ENCODE results near the gene DNMT3L. TPM values are rescaled to one million over a fixed set of nuclear protein-coding genes. Genes with fewer than 3 reads are reported as not detected.

DNMT3L gene
- total and polyA plus RNA-seq, 2 experiments from 2014 or later, result 0.27 TPM; not detected in 1

GRCh38 chr21:44253832-44254710 lies 7.6 kb downstream of the DNMT3L start:
- no peak overlapping the region for H3K4me2 ChIP-seq
- H3K9me2 ChIP-seq (ENCODE audit: insufficient read depth), result no peaks in the 10 kb centered on the region
- H3K27me3 ChIP-seq (ENCODE audit: insufficient read depth), result no peaks in the 10 kb centered on the region
- Mint-ChIP-seq H3K36me3 (ENCODE audit: low read depth) (no peaks in the 10 kb centered on the region), H3K4me1 (no peaks in the 10 kb centered on the region), H3K27me3 (ENCODE audit: insufficient read depth, low read depth, poor library complexity) (peaks cover 6% of the 10 kb centered on the region), H3K9me3 (no peaks in the 10 kb centered on the region), H3K4me3 (no peak overlapping the region), H3K27ac (no peak overlapping the region)
- H3F3A ChIP-seq (replicated peaks; ENCODE audit: low read depth), result no peaks in the 10 kb centered on the region
- no peak overlapping the region for H3K4me3 ChIP-seq
- no peaks in the 10 kb centered on the region for H4K20me1 ChIP-seq (replicated peaks; ENCODE audit: insufficient read depth)
- H3K27ac ChIP-seq (ENCODE audit: low read depth), result no peak overlapping the region
- H2AFZ ChIP-seq, result no peak overlapping the region
- TF ChIP-seq ZNF114 (CRISPR knock-in tag; IDR thresholded peaks at IDR 0.05) (no peak), NANOG (IDR thresholded peaks at IDR 0.05; ENCODE audit: borderline replicate concordance) (no peak), CREB1 (CRISPR knock-in tag; IDR thresholded peaks at IDR 0.05; ENCODE audit: low read depth) (no peak), JUNB (IDR thresholded peaks at IDR 0.05; ENCODE audit: unreplicated experiment) (no peak), ZNF331 (CRISPR knock-in tag; IDR thresholded peaks at IDR 0.05; ENCODE audit: low read depth) (no peak), POLR2AphosphoS5 (IDR thresholded peaks at IDR 0.05; ENCODE audit: low read depth) (no peak), ZNF462 (CRISPR knock-in tag; IDR thresholded peaks at IDR 0.05) (no peak), ETS1 (IDR thresholded peaks at IDR 0.05) (no peak), CTCF (conservative IDR thresholded peaks at IDR 0.05; ENCODE audit: low read depth in 2 of 2) (no peak), REST (IDR thresholded peaks at IDR 0.05; ENCODE audit: unreplicated experiment) (no peak), EZH2 (IDR thresholded peaks at IDR 0.05; ENCODE audit: low read depth, unreplicated experiment) (no peak), STAT1 (IDR thresholded peaks at IDR 0.05; ENCODE audit: unreplicated experiment) (no peak), EZH2phosphoT487 (IDR thresholded peaks at IDR 0.05; ENCODE audit: unreplicated experiment) (no peak)
- H3K4me1 ChIP-seq (ENCODE audit: insufficient read depth), result no peaks in the 10 kb centered on the region
- no peaks in the 10 kb centered on the region for H3K79me2 ChIP-seq (replicated peaks; ENCODE audit: insufficient read depth)
- ATAC-seq (no peak), DNase-seq (ENCODE audit: low spot score) (no peak)
- no peaks in the 10 kb centered on the region for H3K36me3 ChIP-seq (ENCODE audit: insufficient read depth)

Data from GM23338 (cell line).